GM19193 (cell line): Measurements from ENCODE around the gene SLC17A9.

Experiments used
- POLR2A ChIP-seq: IDR thresholded peaks from 4 replicates; pipeline ENCODE4 v1.6.1; 2011; ENCODE audit not compliant: insufficient read depth, insufficient read length; ENCODE audit errors: extremely low read depth

Gene SLC17A9

GRCh38 chr20:62914436-62914835 lies 38.1 kb upstream of the SLC17A9 start:
- no peak for TF ChIP-seq POLR2A

GRCh38 chr20:62914970-62915457 lies 37.5 kb upstream of the SLC17A9 start:
- TF ChIP-seq POLR2A = no peak

GRCh38 chr20:62916703-62917476 lies 35.6 kb upstream of the SLC17A9 start:
- no peak for TF ChIP-seq POLR2A

- TF ChIP-seq POLR2A = no peak
Observed at GRCh38 chr20:62917720-62918119, 34.8 kb upstream of the SLC17A9 start.

- no peak for TF ChIP-seq POLR2A
Observed at GRCh38 chr20:62918147-62918546, 34.4 kb upstream of the SLC17A9 start.

- TF ChIP-seq POLR2A = no peak
Observed at GRCh38 chr20:62918831-62919230, 33.7 kb upstream of the SLC17A9 start.

GRCh38 chr20:62920039-62920645 lies 32.4 kb upstream of the SLC17A9 start:
- no peak for TF ChIP-seq POLR2A

GRCh38 chr20:62921119-62921687 lies 31.3 kb upstream of the SLC17A9 start:
- TF ChIP-seq POLR2A = no peak

- TF ChIP-seq POLR2A = no peak
Observed at GRCh38 chr20:62922451-62922921, 30.0 kb upstream of the SLC17A9 start.

- no peak for TF ChIP-seq POLR2A
Observed at GRCh38 chr20:62923669-62924441, 28.7 kb upstream of the SLC17A9 start.

GRCh38 chr20:62924442-62925075 lies 27.9 kb upstream of the SLC17A9 start:
- no peak for TF ChIP-seq POLR2A

GRCh38 chr20:62925076-62925419 lies 27.5 kb upstream of the SLC17A9 start:
- no peak for TF ChIP-seq POLR2A

GRCh38 chr20:62925420-62926228 lies 26.9 kb upstream of the SLC17A9 start:
- no peak for TF ChIP-seq POLR2A
